GM18498 (cell line): ENCODE results near the gene CEP41.
"Not testable (repeated sequence)": the region's sequence is repeated elsewhere in the genome, so short reads cannot be mapped to it uniquely, and the experiment has no call there.

Source experiments
- ATAC-seq: cut with Tn5 transposase; IDR thresholded peaks from one replicate; pipeline ENCODE4 v1.9.1; 2021; ENCODE audit warnings: mild to moderate bottlenecking, moderate library complexity; ENCODE audit not compliant: unreplicated experiment

Gene CEP41

GRCh38 chr7:130393101-130393561, 47.7 kb downstream of the CEP41 start:
- ATAC-seq, result no peak

GRCh38 chr7:130390486-130390885, 50.3 kb downstream of the CEP41 start:
- ATAC-seq, result no peak

GRCh38 chr7:130388671-130389070, 52.1 kb downstream of the CEP41 start:
- no peak for ATAC-seq

GRCh38 chr7:130387628-130388403, 53.0 kb downstream of the CEP41 start:
- no peak for ATAC-seq

- no peak for ATAC-seq
Measured at GRCh38 chr7:130387306-130387627, 53.5 kb downstream of the CEP41 start.

GRCh38 chr7:130386876-130387275, 53.9 kb downstream of the CEP41 start:
- ATAC-seq, result no peak

- no peak for ATAC-seq
Measured at GRCh38 chr7:130385600-130386066, 55.2 kb downstream of the CEP41 start.

GRCh38 chr7:130384841-130385599, 55.8 kb downstream of the CEP41 start:
- ATAC-seq, result no peak

- ATAC-seq, result no peak
Measured at GRCh38 chr7:130384371-130384801, 56.4 kb downstream of the CEP41 start.

- ATAC-seq, result no peak
Measured at GRCh38 chr7:130383187-130383980, 57.4 kb downstream of the CEP41 start.

- no peak for ATAC-seq
Measured at GRCh38 chr7:130381468-130382312, 59.1 kb downstream of the CEP41 start.

GRCh38 chr7:130380861-130381455, 59.9 kb downstream of the CEP41 start:
- no peak for ATAC-seq

GRCh38 chr7:130379921-130380860, 60.6 kb downstream of the CEP41 start, which contains the start of gene CPA1:
TSS of gene CPA1 (plus strand) at chr7:130380494. CDS start at chr7:130380521, 27 bp downstream.
- ATAC-seq, result no peak

- no peak for ATAC-seq
Measured at GRCh38 chr7:130379532-130379920, 61.3 kb downstream of the CEP41 start.

- no peak for ATAC-seq
Measured at GRCh38 chr7:130379019-130379418, 61.8 kb downstream of the CEP41 start.

- ATAC-seq, result no peak
Measured at GRCh38 chr7:130377178-130377577, 63.6 kb downstream of the CEP41 start.

GRCh38 chr7:130376461-130376860, 64.4 kb downstream of the CEP41 start:
- not testable (repeated sequence) for ATAC-seq

- ATAC-seq, result no peak
Measured at GRCh38 chr7:130374507-130374906, 66.3 kb downstream of the CEP41 start.
